HepG2 (cell line): Measurements from ENCODE around the gene MAP3K19. TPM values are rescaled to one million over a fixed set of nuclear protein-coding genes. Genes with fewer than 3 reads are reported as not detected.

ENCODE experiments used
- ATF7 ChIP-seq, 2 experiments: fragments of 450-650 bp in 1 of 2; sonication (generic) in 1 of 2; formaldehyde crosslinking in 1 of 2; IDR thresholded peaks; 2 replicates each; pipeline versions ENCODE4 v1.4.0 to v1.6.1; 2016 to 2020; ENCODE audit warnings: antibody characterized with exemption in 1 of 2, mild to moderate bottlenecking in 1 of 2, missing genetic modification reagents in 1 of 2
- CBX2 ChIP-seq, 2 experiments: fragments of 200-600 bp in 1 of 2; sonication (generic); formaldehyde crosslinking in 1 of 2; IDR thresholded peaks; 2 replicates each; pipeline versions ENCODE4 v1.7.0 to v1.8.1; 2018 to 2022; ENCODE audit warnings: low read depth in 2 of 2, low read length in 1 of 2, mild to moderate bottlenecking in 1 of 2, missing genetic modification reagents in 1 of 2
- CEBPG ChIP-seq: IDR thresholded peaks from 2 replicates; pipeline ENCODE4 v1.6.1; 2016
- CREB1 ChIP-seq, 2 experiments: fragments of 450-650 bp in 1 of 2; IDR thresholded peaks; 2 replicates each; pipeline ENCODE4 v1.6.1; 2016 to 2017; ENCODE audit warnings: control low read depth in 1 of 2, mild to moderate bottlenecking in 1 of 2, missing compliant biosample characterization in 1 of 2, missing genetic modification characterization in 1 of 2
- FOXK1 ChIP-seq: sonication (generic); formaldehyde crosslinking; IDR thresholded peaks from 2 replicates; pipeline ENCODE4 v1.4.0; 2020; ENCODE audit warnings: low read depth, missing genetic modification reagents, borderline replicate concordance
- HOXA7 ChIP-seq: sonication (generic); formaldehyde crosslinking; IDR thresholded peaks from 2 replicates; pipeline ENCODE4 v1.8.1; 2022; ENCODE audit warnings: mild to moderate bottlenecking, missing genetic modification reagents, moderate library complexity
- MTA3 ChIP-seq: sonication (generic); formaldehyde crosslinking; IDR thresholded peaks from 2 replicates; pipeline ENCODE4 v1.4.0; 2020; ENCODE audit warnings: missing genetic modification reagents
- SIN3A ChIP-seq: IDR thresholded peaks from 2 replicates; pipeline ENCODE4 v1.6.1; 2011; ENCODE audit warnings: low read depth, mild to moderate bottlenecking, control low read depth, low read length, borderline replicate concordance
- ZBTB7A ChIP-seq: sonication (generic); formaldehyde crosslinking; IDR thresholded peaks from 2 replicates; pipeline ENCODE4 v1.8.0; 2022; ENCODE audit warnings: mild to moderate bottlenecking, missing genetic modification reagents
- ZFP82 ChIP-seq: sonication (generic); formaldehyde crosslinking; IDR thresholded peaks from 2 replicates; pipeline ENCODE4 v1.5.1; 2020; ENCODE audit warnings: mild to moderate bottlenecking, missing genetic modification reagents, borderline replicate concordance
- ZNF263 ChIP-seq: sonication (generic); formaldehyde crosslinking; IDR thresholded peaks from 2 replicates; pipeline ENCODE4 v1.4.0; 2020; ENCODE audit warnings: missing genetic modification reagents
- ZNF607 ChIP-seq: sonication (generic); formaldehyde crosslinking; IDR thresholded peaks from 2 replicates; pipeline ENCODE4 v1.5.1; 2020; ENCODE audit warnings: missing genetic modification reagents, mild to moderate bottlenecking, borderline replicate concordance
- ZNF670 ChIP-seq: sonication (generic); formaldehyde crosslinking; IDR thresholded peaks from 2 replicates; pipeline ENCODE4 v1.8.0; 2022; ENCODE audit warnings: mild to moderate bottlenecking, missing genetic modification reagents, borderline replicate concordance
- polyA plus RNA-seq, 8 experiments: library from polyadenylated mRNA; depleted of rRNA in 3 of 8; stranded (reverse) in 7 of 8; unstranded in 1 of 8; fragments of >200 nt; fragmentation: Illumina TruSeq in 4 of 8; extraction: Trizol in 4 of 8; gene quantifications; 2 replicates each; pipeline versions ENCODE4 v1.2.1 to v1.2.3, GENCODE V29; 2011 to 2016; ENCODE audit warnings: low read depth in 4 of 8, missing spikeins in 1 of 8, mixed read lengths in 1 of 8; ENCODE audit not compliant: insufficient read depth in 1 of 8
- total RNA-seq, 5 experiments: library from RNA; depleted of rRNA; stranded (reverse); fragments of >200 nt; fragmentation: Illumina TruSeq; extraction: Trizol; gene quantifications; 2 replicates each; pipeline ENCODE4 v1.2.3, GENCODE V29; 2016; ENCODE audit warnings: low read depth in 1 of 5
- TF ChIP-seq, protein P1 (sequence below), 2 experiments: sonication (generic) in 1 of 2; formaldehyde crosslinking in 1 of 2; IDR thresholded peaks; 2 replicates each; pipeline versions ENCODE4 v1.6.1 to v1.9.0; 2014 to 2022; ENCODE audit warnings: antibody characterized with exemption in 1 of 2, borderline replicate concordance in 1 of 2, inconsistent platforms in 1 of 2, low read depth in 1 of 2, missing genetic modification reagents in 1 of 2
- TF ChIP-seq, protein P2 (sequence below): sonication (generic); formaldehyde crosslinking; IDR thresholded peaks from 2 replicates; pipeline ENCODE4 v1.9.0; 2021; ENCODE audit warnings: missing genetic modification reagents, borderline replicate concordance
- TF ChIP-seq, protein P3 (sequence below): sonication (generic); formaldehyde crosslinking; IDR thresholded peaks from 2 replicates; pipeline ENCODE4 v1.5.0; 2020; ENCODE audit warnings: mild to moderate bottlenecking, missing genetic modification reagents

MAP3K19 gene
- total and polyA plus RNA-seq, 2 of the 13 experiments (the other 11 are each of a cell fraction or from before 2014, with no cell fraction given): not detected

DNA sequence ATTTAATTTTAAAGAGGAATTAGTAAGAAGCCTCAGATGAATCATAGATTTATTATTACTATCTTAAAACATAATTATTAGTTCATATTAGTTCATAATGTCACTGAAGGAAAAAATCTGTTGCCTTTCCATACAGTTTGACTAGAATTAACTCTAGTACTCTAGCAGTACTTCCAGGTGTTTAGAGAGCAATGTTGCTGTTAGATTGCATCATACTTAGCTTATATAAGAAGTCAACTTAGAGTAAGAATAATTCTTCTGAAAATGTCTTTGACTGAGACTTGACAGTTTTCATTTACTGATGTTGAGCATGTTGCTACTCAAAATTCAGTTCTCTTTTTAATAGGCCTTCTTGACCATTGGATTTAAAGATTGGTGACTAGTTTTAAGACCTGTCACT, 9.5 kb upstream of the MAP3K19 start (continued):
- TF ChIP-seq HOXA7 (CRISPR knock-in tag) (no peak), FOXK1 (CRISPR knock-in tag) (peak; percentile 46; the same call in 1 of the 2 replicates), ZNF670 (0 out of 2 replicates have a peak, but pooled peaks have one; percentile 30), MTA3 (CRISPR knock-in tag) (no peak), ZBTB7A (no peak), CEBPG (CRISPR knock-in tag) (peak; percentile 98), ZFP82 (CRISPR knock-in tag) (no peak), ZNF607 (CRISPR knock-in tag) (no peak), CBX2 (IDR thresholded peaks at IDR 0.05; ENCODE audit: low read depth, low read length) (no peak), CBX2 (CRISPR knock-in tag; IDR thresholded peaks at IDR 0.05; ENCODE audit: low read depth) (no peak), ATF7 (IDR thresholded peaks at IDR 0.05) (peak; percentile 46; the same call in 1 of the 2 replicates), ATF7 (CRISPR knock-in tag; IDR thresholded peaks at IDR 0.05) (no peak), CREB1 (IDR thresholded peaks at IDR 0.05) (no peak), CREB1 (CRISPR knock-in tag; IDR thresholded peaks at IDR 0.05) (peak; percentile 29; the same call in 1 of the 2 replicates), SIN3A (no peak), ZNF263 (CRISPR knock-in tag) (no peak)
- TF ChIP-seq, protein P1, sequence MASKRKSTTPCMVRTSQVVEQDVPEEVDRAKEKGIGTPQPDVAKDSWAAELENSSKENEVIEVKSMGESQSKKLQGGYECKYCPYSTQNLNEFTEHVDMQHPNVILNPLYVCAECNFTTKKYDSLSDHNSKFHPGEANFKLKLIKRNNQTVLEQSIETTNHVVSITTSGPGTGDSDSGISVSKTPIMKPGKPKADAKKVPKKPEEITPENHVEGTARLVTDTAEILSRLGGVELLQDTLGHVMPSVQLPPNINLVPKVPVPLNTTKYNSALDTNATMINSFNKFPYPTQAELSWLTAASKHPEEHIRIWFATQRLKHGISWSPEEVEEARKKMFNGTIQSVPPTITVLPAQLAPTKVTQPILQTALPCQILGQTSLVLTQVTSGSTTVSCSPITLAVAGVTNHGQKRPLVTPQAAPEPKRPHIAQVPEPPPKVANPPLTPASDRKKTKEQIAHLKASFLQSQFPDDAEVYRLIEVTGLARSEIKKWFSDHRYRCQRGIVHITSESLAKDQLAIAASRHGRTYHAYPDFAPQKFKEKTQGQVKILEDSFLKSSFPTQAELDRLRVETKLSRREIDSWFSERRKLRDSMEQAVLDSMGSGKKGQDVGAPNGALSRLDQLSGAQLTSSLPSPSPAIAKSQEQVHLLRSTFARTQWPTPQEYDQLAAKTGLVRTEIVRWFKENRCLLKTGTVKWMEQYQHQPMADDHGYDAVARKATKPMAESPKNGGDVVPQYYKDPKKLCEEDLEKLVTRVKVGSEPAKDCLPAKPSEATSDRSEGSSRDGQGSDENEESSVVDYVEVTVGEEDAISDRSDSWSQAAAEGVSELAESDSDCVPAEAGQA (IDR thresholded peaks at IDR 0.05; ENCODE audit: low read depth): no peak
- TF ChIP-seq, protein P1 (CRISPR knock-in tag; IDR thresholded peaks at IDR 0.05; ENCODE audit: borderline replicate concordance): no peak
- TF ChIP-seq, protein P2, sequence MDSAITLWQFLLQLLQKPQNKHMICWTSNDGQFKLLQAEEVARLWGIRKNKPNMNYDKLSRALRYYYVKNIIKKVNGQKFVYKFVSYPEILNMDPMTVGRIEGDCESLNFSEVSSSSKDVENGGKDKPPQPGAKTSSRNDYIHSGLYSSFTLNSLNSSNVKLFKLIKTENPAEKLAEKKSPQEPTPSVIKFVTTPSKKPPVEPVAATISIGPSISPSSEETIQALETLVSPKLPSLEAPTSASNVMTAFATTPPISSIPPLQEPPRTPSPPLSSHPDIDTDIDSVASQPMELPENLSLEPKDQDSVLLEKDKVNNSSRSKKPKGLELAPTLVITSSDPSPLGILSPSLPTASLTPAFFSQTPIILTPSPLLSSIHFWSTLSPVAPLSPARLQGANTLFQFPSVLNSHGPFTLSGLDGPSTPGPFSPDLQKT (CRISPR knock-in tag): no peak
- TF ChIP-seq, protein P3, sequence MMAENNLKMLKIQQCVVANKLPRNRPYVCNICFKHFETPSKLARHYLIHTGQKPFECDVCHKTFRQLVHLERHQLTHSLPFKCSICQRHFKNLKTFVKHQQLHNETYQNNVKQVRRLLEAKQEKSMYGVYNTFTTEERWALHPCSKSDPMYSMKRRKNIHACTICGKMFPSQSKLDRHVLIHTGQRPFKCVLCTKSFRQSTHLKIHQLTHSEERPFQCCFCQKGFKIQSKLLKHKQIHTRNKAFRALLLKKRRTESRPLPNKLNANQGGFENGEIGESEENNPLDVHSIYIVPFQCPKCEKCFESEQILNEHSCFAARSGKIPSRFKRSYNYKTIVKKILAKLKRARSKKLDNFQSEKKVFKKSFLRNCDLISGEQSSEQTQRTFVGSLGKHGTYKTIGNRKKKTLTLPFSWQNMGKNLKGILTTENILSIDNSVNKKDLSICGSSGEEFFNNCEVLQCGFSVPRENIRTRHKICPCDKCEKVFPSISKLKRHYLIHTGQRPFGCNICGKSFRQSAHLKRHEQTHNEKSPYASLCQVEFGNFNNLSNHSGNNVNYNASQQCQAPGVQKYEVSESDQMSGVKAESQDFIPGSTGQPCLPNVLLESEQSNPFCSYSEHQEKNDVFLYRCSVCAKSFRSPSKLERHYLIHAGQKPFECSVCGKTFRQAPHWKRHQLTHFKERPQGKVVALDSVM (CRISPR knock-in tag): no peak
